IMR-90 (cell line): ENCODE data around the gene EDN2. TPM values are rescaled to one million over a fixed set of nuclear protein-coding genes. Genes with fewer than 3 reads are reported as not detected.

Source experiments
- ATAC-seq: fragments of 200-7000 bp; cut with Tn5 transposase; 2 replicates; pipeline ENCODE4 v1.9.1; 2020; ENCODE audit warnings: low read depth, mild to moderate bottlenecking, moderate library complexity
- BruUV-seq: library from RNA; stranded (reverse); fragments of 400-500 nt; replicated peaks from 2 replicates; lab custom pipeline; 2021; lab: Mats Ljungman, UMichigan
- CTCF ChIA-PET: fragments of 300-600 bp; formaldehyde crosslinking; extraction: SDS; loops from one replicate; lab custom pipeline; 2021; ENCODE audit warnings: antibody characterized with exemption; lab: Yijun Ruan, JAX
- POLR2A ChIA-PET: fragments of 300-600 bp; sonication (Branson Sonifier 250); formaldehyde crosslinking; loops from one replicate; lab custom pipeline; 2022; ENCODE audit warnings: antibody characterized with exemption; ENCODE audit not compliant: unreplicated experiment; lab: Charles Lee
- DNase-seq: peaks from one replicate; pipeline ENCODE4 v3.0.0; 2013
- H2AFZ ChIP-seq: replicated peaks from 2 replicates; pipeline ENCODE3; 2013; ENCODE audit warnings: low read length, mild to moderate bottlenecking; ENCODE audit not compliant: poor library complexity
- H2AK5ac ChIP-seq: 2 replicates; pipeline ENCODE4 v1.6.1; 2013; ENCODE audit warnings: low read depth, low read length, inconsistent platforms
- H2AK9ac ChIP-seq: replicated peaks from 2 replicates; pipeline ENCODE3; 2013; ENCODE audit warnings: mild to moderate bottlenecking, low read depth, low read length, moderate library complexity; ENCODE audit not compliant: poor library complexity
- H2BK120ac ChIP-seq: 2 replicates; pipeline ENCODE4 v1.6.1; 2013; ENCODE audit warnings: low read depth, low read length, inconsistent platforms
- H2BK15ac ChIP-seq: 3 replicates; pipeline ENCODE4 v1.6.1; 2013; ENCODE audit warnings: low read depth, low read length, inconsistent platforms
- H2BK20ac ChIP-seq: 2 replicates; pipeline ENCODE4 v1.6.1; 2013; ENCODE audit warnings: low read depth, mild to moderate bottlenecking, inconsistent platforms, low read length, moderate library complexity
- H2BK5ac ChIP-seq: 2 replicates; pipeline ENCODE4 v1.6.1; 2013; ENCODE audit warnings: mild to moderate bottlenecking, low read depth, low read length, inconsistent platforms; ENCODE audit not compliant: poor library complexity, severe bottlenecking
- H3K14ac ChIP-seq: replicated peaks from 2 replicates; pipeline ENCODE4 v1.6.1; 2013; ENCODE audit warnings: low read depth, low read length, inconsistent platforms
- H3K18ac ChIP-seq: 2 replicates; pipeline ENCODE4 v1.6.1; 2013; ENCODE audit warnings: low read depth, low read length, control low read depth
- H3K23ac ChIP-seq: 2 replicates; pipeline ENCODE4 v1.6.1; 2013; ENCODE audit warnings: low read depth, low read length, inconsistent platforms
- H3K27ac ChIP-seq: 2 replicates; pipeline ENCODE4 v1.5.1; 2013; ENCODE audit warnings: mild to moderate bottlenecking, control low read depth, low read length; ENCODE audit not compliant: insufficient read depth
- H3K27me3 ChIP-seq: 2 replicates; pipeline ENCODE4 v1.6.1; 2013; ENCODE audit warnings: low read length; ENCODE audit not compliant: control insufficient read depth, insufficient read depth
- H3K36me3 ChIP-seq: 2 replicates; pipeline ENCODE4 v1.6.1; 2013; ENCODE audit warnings: low read length, mixed read lengths; ENCODE audit not compliant: control insufficient read depth, insufficient read depth
- H3K4ac ChIP-seq: 2 replicates; pipeline ENCODE4 v1.6.1; 2013; ENCODE audit warnings: low read depth, low read length, inconsistent platforms
- H3K4me1 ChIP-seq: 2 replicates; pipeline ENCODE4 v1.6.1; 2013; ENCODE audit warnings: low read length, mixed read lengths; ENCODE audit not compliant: control insufficient read depth, insufficient read depth
- H3K4me2 ChIP-seq: 2 replicates; pipeline ENCODE4 v1.6.1; 2013; ENCODE audit warnings: low read depth, mild to moderate bottlenecking, control low read depth, low read length, moderate library complexity
- H3K4me3 ChIP-seq: 2 replicates; pipeline ENCODE4 v1.5.1; 2013; ENCODE audit warnings: low read depth, mild to moderate bottlenecking, control low read depth, low read length, moderate library complexity; ENCODE audit not compliant: insufficient read depth
- H3K56ac ChIP-seq: 2 replicates; pipeline ENCODE4 v1.6.1; 2013; ENCODE audit warnings: low read length, inconsistent platforms; ENCODE audit not compliant: insufficient read depth; ENCODE audit errors: extremely low read depth
- H3K79me1 ChIP-seq, 2 experiments: 2 replicates each; pipeline ENCODE4 v1.6.1; 2013; ENCODE audit warnings: low read length in 2 of 2, inconsistent platforms in 1 of 2, low read depth in 1 of 2
- H3K9ac ChIP-seq: 2 replicates; pipeline ENCODE4 v1.6.1; 2013; ENCODE audit warnings: low read depth, low read length, control low read depth
- H3K9me1 ChIP-seq: 2 replicates; pipeline ENCODE4 v1.6.1; 2013; ENCODE audit warnings: low read length, inconsistent platforms; ENCODE audit not compliant: insufficient read depth
- H3K9me3 ChIP-seq: 2 replicates; pipeline ENCODE4 v1.6.1; 2013; ENCODE audit warnings: low read length; ENCODE audit not compliant: control insufficient read depth, insufficient read depth
- H4K20me1 ChIP-seq: 2 replicates; pipeline ENCODE4 v1.6.1; 2013; ENCODE audit warnings: low read length, inconsistent platforms; ENCODE audit not compliant: insufficient read depth
- H4K5ac ChIP-seq: 2 replicates; pipeline ENCODE4 v1.6.1; 2013; ENCODE audit warnings: mild to moderate bottlenecking, low read depth, low read length, control low read depth
- H4K8ac ChIP-seq, 2 experiments: 2 replicates each; pipeline ENCODE4 v1.6.1; 2013; ENCODE audit warnings: low read depth in 2 of 2, low read length in 2 of 2, control low read depth in 1 of 2, inconsistent platforms in 1 of 2
- H4K91ac ChIP-seq: 2 replicates; pipeline ENCODE4 v1.6.1; 2013; ENCODE audit warnings: low read depth, low read length, inconsistent platforms; ENCODE audit not compliant: insufficient read depth
- CHD1 ChIP-seq: IDR thresholded peaks from 2 replicates; pipeline ENCODE4 v1.6.1; 2012; ENCODE audit warnings: low read depth, low read length, improper control_type of control experiment
- CTCF ChIP-seq: conservative IDR thresholded peaks from 2 replicates; pipeline ENCODE4 v1.5.1; 2012; ENCODE audit warnings: mild to moderate bottlenecking, low read depth, low read length, improper control_type of control experiment
- FOS ChIP-seq: fragments of 150-350 bp; IDR thresholded peaks from 2 replicates; pipeline ENCODE4 v1.6.1; 2016; ENCODE audit warnings: low read depth, low read length
- MXI1 ChIP-seq: IDR thresholded peaks from 2 replicates; pipeline ENCODE4 v1.6.1; 2012; ENCODE audit warnings: low read depth, mild to moderate bottlenecking, low read length, moderate library complexity, borderline replicate concordance
- NFE2L2 ChIP-seq: fragments of 150-350 bp; IDR thresholded peaks from 2 replicates; pipeline ENCODE4 v1.6.1; 2016; ENCODE audit warnings: low read depth, mild to moderate bottlenecking, low read length
- POLR2A ChIP-seq: IDR thresholded peaks from 2 replicates; pipeline ENCODE4 v1.6.1; 2012; ENCODE audit warnings: mild to moderate bottlenecking, low read depth, low read length
- RFX5 ChIP-seq: IDR thresholded peaks from 2 replicates; pipeline ENCODE4 v1.8.0; 2012; ENCODE audit warnings: low read depth, mild to moderate bottlenecking, low read length, moderate library complexity
- WGBS, 2 experiments: methylation state at CpG; one replicate each; pipeline versions ENCODE4 v1.1.5 to v1.1.7; 2013; ENCODE audit warnings: missing lambda C conversion rate in 2 of 2; ENCODE audit not compliant: insufficient read length in 1 of 2; ENCODE audit errors: extremely low coverage in 2 of 2; 5-methylcytosine and 5-hydroxymethylcytosine counted together
- dilution Hi-C: fragments of 300-500 bp; cut with HindIII; formaldehyde crosslinking; loops from one replicate; pipeline ENCODE4 v1.14.3; 2018; ENCODE audit warnings: low sequenced_read_pairs; ENCODE audit not compliant: unreplicated experiment
- in situ Hi-C: fragments of 300-500 bp; cut with MboI; formaldehyde crosslinking; loops from 3 replicates; pipeline ENCODE4 v1.14.3; 2019; ENCODE audit warnings: low sequenced_read_pairs, inconsistent platforms, mixed read lengths
- intact Hi-C: fragments of 100-400 bp; cut with micrococcal nuclease; formaldehyde crosslinking; loops from 2 replicates; pipeline ENCODE4 v1.10.0; 2022
- polyA plus RNA-seq, 3 experiments: library from polyadenylated mRNA; depleted of rRNA; stranded (reverse); fragments of >200 nt; gene quantifications; 2 replicates each; pipeline ENCODE4 v1.2.3, GENCODE V29; 2012; ENCODE audit warnings: low replicate concordance in 1 of 3
- total RNA-seq: library from RNA; depleted of rRNA; stranded (reverse); fragments of >200 nt; gene quantifications from 2 replicates; pipeline ENCODE4 v1.2.3, GENCODE V29; 2012
- TF ChIP-seq, protein P1 (sequence below): fragments of 150-350 bp; IDR thresholded peaks from 2 replicates; pipeline ENCODE4 v1.6.1; 2016; ENCODE audit warnings: low read depth, mild to moderate bottlenecking, low read length, moderate library complexity, borderline replicate concordance

EDN2 gene
- total and polyA plus RNA-seq, 2 of the 4 experiments (the other 2 are of a cell fraction) = 0.27 TPM; not detected in 1

DNA sequence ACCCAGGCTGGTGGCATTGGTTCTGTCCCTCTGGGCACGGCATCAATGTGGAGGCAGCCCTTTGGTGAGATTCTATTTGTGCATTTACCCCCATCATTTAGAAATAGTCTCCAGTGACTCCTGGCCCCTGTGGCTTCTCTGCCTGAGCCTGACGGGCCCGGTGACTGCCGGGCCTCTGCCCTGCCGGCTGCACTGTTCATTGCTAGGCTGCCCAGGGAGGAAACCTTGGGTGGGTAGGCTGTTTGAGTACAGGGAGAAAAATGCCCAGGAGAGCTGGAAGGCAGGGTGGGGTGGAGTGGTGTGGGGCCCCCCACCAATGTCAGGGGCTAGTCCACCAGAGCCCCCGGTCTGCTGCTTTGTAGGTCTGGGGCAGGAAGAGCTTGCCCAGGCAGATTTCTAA lies 23.4 kb upstream of the EDN2 start:
- Histone ChIP-seq H3K36me3 (no peaks in the 10 kb centered on the region), H2AK9ac (no peak overlapping the region), H2AK5ac (no peak overlapping the region), H4K20me1 (no peaks in the 10 kb centered on the region), H4K91ac (no peak overlapping the region), H3K9ac (no peak overlapping the region), H2BK15ac (no peak overlapping the region), H3K79me1 (no peaks in the 10 kb centered on the region), H4K8ac (no peak overlapping the region), H2BK20ac (no peak overlapping the region), H3K4me2 (no peak overlapping the region), H3K4me3 (no peak overlapping the region), H3K14ac (no peak overlapping the region), H3K9me1 (0 out of 2 replicates have a peak, but pooled peaks cover 4% of the 10 kb centered on the region), H2BK5ac (no peak overlapping the region), H4K5ac (no peak overlapping the region), H3K23ac (no peak overlapping the region), H3K4ac (no peak overlapping the region), H3K4me1 (no peaks in the 10 kb centered on the region; the same call in 1 of the 2 replicates), H3K18ac (no peak overlapping the region), H3K56ac (no peak overlapping the region), H2BK120ac (no peak overlapping the region), H3K9me3 (no peaks in the 10 kb centered on the region), H3K27me3 (no peaks in the 10 kb centered on the region; the same call in 1 of the 2 replicates), H2AFZ (no peak overlapping the region), H3K27ac (no peak overlapping the region)
- in situ Hi-C loops = no loop called here
- ChIA-PET CTCF (interaction anchor here (1.1 kb wide), 1 partner anchor 8 kb away, joined by 3 read pairs; no protein-coding TSS in a partner anchor), POLR2A (no interaction called here)
- DNase-seq (no peak), ATAC-seq (no peak)
- BruUV-seq = no TSS peak
- WGBS, 2 experiments = no CpG with 5 or more reads among the region's 6 CpGs
- TF ChIP-seq RFX5 (no peak), NFE2L2 (no peak), POLR2A (no peak), CHD1 (no peak), CTCF (no peak), FOS (no peak), MXI1 (no peak)
- TF ChIP-seq, protein P1, sequence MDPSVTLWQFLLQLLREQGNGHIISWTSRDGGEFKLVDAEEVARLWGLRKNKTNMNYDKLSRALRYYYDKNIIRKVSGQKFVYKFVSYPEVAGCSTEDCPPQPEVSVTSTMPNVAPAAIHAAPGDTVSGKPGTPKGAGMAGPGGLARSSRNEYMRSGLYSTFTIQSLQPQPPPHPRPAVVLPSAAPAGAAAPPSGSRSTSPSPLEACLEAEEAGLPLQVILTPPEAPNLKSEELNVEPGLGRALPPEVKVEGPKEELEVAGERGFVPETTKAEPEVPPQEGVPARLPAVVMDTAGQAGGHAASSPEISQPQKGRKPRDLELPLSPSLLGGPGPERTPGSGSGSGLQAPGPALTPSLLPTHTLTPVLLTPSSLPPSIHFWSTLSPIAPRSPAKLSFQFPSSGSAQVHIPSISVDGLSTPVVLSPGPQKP = no peak
- intact Hi-C loops = no loop called here
- dilution Hi-C loops = no loop called here
